GM12878 (cell line): ENCODE data around the gene SMPDL3A. TPM values are rescaled to one million over a fixed set of nuclear protein-coding genes. Genes with fewer than 3 reads are reported as not detected.
"Not testable (repeated sequence)": the region's sequence is repeated elsewhere in the genome, so short reads cannot be mapped to it uniquely, and the experiment has no call there.

Source experiments
- ATAC-seq: fragments of 200-7000 bp; cut with Tn5 transposase; 3 replicates; pipeline ENCODE4 v1.9.1; 2020; ENCODE audit warnings: mild to moderate bottlenecking, moderate library complexity
- BruUV-seq: library from RNA; stranded (reverse); fragments of 400-500 nt; replicated peaks from 2 replicates; lab custom pipeline; 2021; lab: Mats Ljungman, UMichigan
- CTCF ChIA-PET: fragments of 300-600 bp; sonication (Branson Sonifier 250); formaldehyde crosslinking; extraction: SDS; loops from one replicate; lab custom pipeline; 2021; ENCODE audit warnings: inconsistent platforms; lab: Yijun Ruan, JAX
- POLR2A ChIA-PET: fragments of 350-600 bp; formaldehyde crosslinking; extraction: SDS; loops from one replicate; lab custom pipeline; 2021; ENCODE audit warnings: inconsistent platforms; lab: Charles Lee
- RAD21 ChIA-PET: fragments of 300-600 bp; sonication (Branson Sonifier 250); formaldehyde crosslinking; loops from one replicate; lab custom pipeline; 2023; ENCODE audit warnings: antibody characterized with exemption; ENCODE audit not compliant: unreplicated experiment; lab: Charles Lee
- SMC1A ChIA-PET: fragments of 300-600 bp; sonication (Branson Sonifier 250); formaldehyde crosslinking; loops from one replicate; lab custom pipeline; 2023; ENCODE audit not compliant: unreplicated experiment, uncharacterized antibody; lab: Charles Lee
- DNase-seq: peaks from one replicate; pipeline ENCODE4 v3.0.0-alpha.2; 2011; ENCODE audit warnings: low read depth, low spot score
- FAIRE-seq: peaks from 3 replicates; lab custom pipeline; 2011; peaks lifted over from hg19 to GRCh38; lab: Jason Lieb, UNC
- H2AFZ ChIP-seq: 2 replicates; pipeline ENCODE4 v1.6.0; 2011; ENCODE audit warnings: low read depth, low read length, control low read depth; ENCODE audit not compliant: control insufficient read depth
- H3K27ac ChIP-seq: 2 replicates; pipeline ENCODE4 v1.5.1; 2011; ENCODE audit warnings: control low read depth; ENCODE audit not compliant: control insufficient read depth, insufficient read depth
- H3K27me3 ChIP-seq, 2 experiments: replicated peaks in 1 of 2; 2 replicates each; pipeline versions ENCODE4 v1.6.0 to v1.6.1; 2011; ENCODE audit warnings: low read length in 1 of 2; ENCODE audit not compliant: control insufficient read depth in 2 of 2, insufficient read depth in 2 of 2
- H3K36me3 ChIP-seq, 2 experiments: 2 replicates each; pipeline ENCODE4 v1.5.1; 2011; ENCODE audit warnings: low read length in 1 of 2; ENCODE audit not compliant: control insufficient read depth in 2 of 2, insufficient read depth in 2 of 2
- H3K4me1 ChIP-seq: 2 replicates; pipeline ENCODE4 v1.6.1; 2011; ENCODE audit warnings: mild to moderate bottlenecking, low read length, moderate library complexity, mixed read lengths; ENCODE audit not compliant: control insufficient read depth, insufficient read depth
- H3K4me2 ChIP-seq: 2 replicates; pipeline ENCODE4 v1.6.0; 2011; ENCODE audit warnings: control low read depth; ENCODE audit not compliant: control insufficient read depth, insufficient read depth
- H3K4me3 ChIP-seq: fragments of 200-600 bp; sonication (generic); 2 replicates; pipeline ENCODE4 v1.5.1; 2016
- H3K79me2 ChIP-seq: 2 replicates; pipeline ENCODE4 v1.6.0; 2011; ENCODE audit warnings: low read length; ENCODE audit not compliant: control insufficient read depth, insufficient read depth
- H3K9ac ChIP-seq: 2 replicates; pipeline ENCODE4 v1.8.0; 2011; ENCODE audit warnings: low read length, control low read depth, mixed read lengths; ENCODE audit not compliant: control insufficient read depth, insufficient read depth
- H3K9me3 ChIP-seq: replicated peaks from 3 replicates; pipeline ENCODE4 v1.5.1; 2011; ENCODE audit warnings: mild to moderate bottlenecking, low read length; ENCODE audit not compliant: control insufficient read depth, insufficient read depth
- H4K20me1 ChIP-seq: 2 replicates; pipeline ENCODE4 v1.6.0; 2011; ENCODE audit not compliant: control insufficient read depth, insufficient read depth
- IKZF2 ChIP-seq, 2 experiments: fragments of 450-650 bp; IDR thresholded peaks; 2 replicates each; pipeline ENCODE4 v1.6.1; 2017; ENCODE audit warnings: mild to moderate bottlenecking in 2 of 2, moderate library complexity in 2 of 2
- NFIC ChIP-seq: IDR thresholded peaks from 2 replicates; pipeline ENCODE4 v1.6.1; 2012; ENCODE audit warnings: low read depth, mild to moderate bottlenecking, inconsistent platforms, low read length, moderate library complexity
- RAD51 ChIP-seq: fragments of 450-650 bp; IDR thresholded peaks from 2 replicates; pipeline ENCODE4 v1.6.1; 2016; ENCODE audit warnings: moderate library complexity, mild to moderate bottlenecking, inconsistent platforms
- SPI1 ChIP-seq: IDR thresholded peaks from 2 replicates; pipeline ENCODE4 v1.6.1; 2011; ENCODE audit warnings: low read depth, mild to moderate bottlenecking, low read length, moderate library complexity, borderline replicate concordance; ENCODE audit not compliant: insufficient read depth
- ZZZ3 ChIP-seq: IDR thresholded peaks from 2 replicates; pipeline ENCODE4 v1.6.1; 2011; ENCODE audit warnings: low read depth; ENCODE audit not compliant: control insufficient read depth, insufficient read length
- WGBS: methylation state at CpG from one replicate; pipeline ENCODE4 v1.1.6; 2016; ENCODE audit warnings: low lambda C conversion rate; ENCODE audit not compliant: insufficient replicate concordance, insufficient coverage; ENCODE audit errors: missing lambda C conversion rate; 5-methylcytosine and 5-hydroxymethylcytosine counted together
- in situ Hi-C: fragments of 300-500 bp; cut with MboI; formaldehyde crosslinking; loops from 9 replicates; pipeline ENCODE4 v1.14.3; 2018; ENCODE audit warnings: mixed read lengths
- intact Hi-C: fragments of 100-400 bp; cut with micrococcal nuclease; formaldehyde crosslinking; loops from one replicate; pipeline ENCODE4 v1.14.2; 2022; ENCODE audit not compliant: unreplicated experiment
- polyA plus RNA-seq, 11 experiments: library from polyadenylated mRNA; depleted of rRNA in 4 of 11; unstranded in 6 of 11; stranded (reverse) in 5 of 11; fragments of >200 nt; fragmentation: Nextera tagmentation in 4 of 11; fragmentation: Illumina TruSeq in 1 of 11; extraction: Ambion mirVana in 4 of 11; extraction: Trizol in 1 of 11; gene quantifications; 1 replicate in 1 of 11; 2 replicates in 10 of 11; pipeline versions ENCODE4 v1.2.1 to v1.2.3, GENCODE V29; 2011 to 2016; ENCODE audit warnings: inconsistent platforms in 2 of 11, missing spikeins in 2 of 11, low read depth in 1 of 11
- total RNA-seq, 4 experiments: library from RNA; depleted of rRNA in 3 of 4; stranded (reverse); fragments of >200 nt in 3 of 4; fragmentation: Illumina TruSeq in 1 of 4; extraction: Trizol in 1 of 4; gene quantifications; 2 replicates each; pipeline versions ENCODE4 v1.2.1 to v1.2.3, GENCODE V29; 2013 to 2021
- TF ChIP-seq, protein P1 (sequence below): fragments of 450-650 bp; IDR thresholded peaks from 2 replicates; pipeline ENCODE4 v1.6.1; 2017; ENCODE audit warnings: mild to moderate bottlenecking, moderate library complexity

SMPDL3A gene
- total and polyA plus RNA-seq, 10 of the 15 experiments (the other 5 are each of a cell fraction or from before 2014, with no cell fraction given): 0.05 to 0.91 (median 0.09) TPM; not detected in 3

GRCh38 chr6:122746688-122747087, 42.4 kb upstream of the SMPDL3A start (continued):
- TF ChIP-seq NFIC (no peak), ZZZ3 (no peak), RAD51 (no peak)

- SMC1A ChIA-PET: interaction anchor here (0.7 to 12.2 kb wide), 4 partner anchors 9 to 91 kb away, joined by 3 to 177 read pairs (median 6); no protein-coding TSS in a partner anchor
- WGBS: 52% methylated on average over 10 of the region's 10 CpGs
- H3K4me1 ChIP-seq: 0 out of 2 replicates have a peak, but pooled peaks cover 3% of the 10 kb centered on the region
- H3K4me2 ChIP-seq: no peak overlapping the region
- no peaks in the 10 kb centered on the region for H3K36me3 ChIP-seq
- TF ChIP-seq SPI1 (peak; percentile 95), IKZF2 (IDR thresholded peaks at IDR 0.05) (0 out of 4 replicates have a peak, but pooled peaks of 1 of the 2 experiments have one; percentile 10)
- TF ChIP-seq, protein P1, sequence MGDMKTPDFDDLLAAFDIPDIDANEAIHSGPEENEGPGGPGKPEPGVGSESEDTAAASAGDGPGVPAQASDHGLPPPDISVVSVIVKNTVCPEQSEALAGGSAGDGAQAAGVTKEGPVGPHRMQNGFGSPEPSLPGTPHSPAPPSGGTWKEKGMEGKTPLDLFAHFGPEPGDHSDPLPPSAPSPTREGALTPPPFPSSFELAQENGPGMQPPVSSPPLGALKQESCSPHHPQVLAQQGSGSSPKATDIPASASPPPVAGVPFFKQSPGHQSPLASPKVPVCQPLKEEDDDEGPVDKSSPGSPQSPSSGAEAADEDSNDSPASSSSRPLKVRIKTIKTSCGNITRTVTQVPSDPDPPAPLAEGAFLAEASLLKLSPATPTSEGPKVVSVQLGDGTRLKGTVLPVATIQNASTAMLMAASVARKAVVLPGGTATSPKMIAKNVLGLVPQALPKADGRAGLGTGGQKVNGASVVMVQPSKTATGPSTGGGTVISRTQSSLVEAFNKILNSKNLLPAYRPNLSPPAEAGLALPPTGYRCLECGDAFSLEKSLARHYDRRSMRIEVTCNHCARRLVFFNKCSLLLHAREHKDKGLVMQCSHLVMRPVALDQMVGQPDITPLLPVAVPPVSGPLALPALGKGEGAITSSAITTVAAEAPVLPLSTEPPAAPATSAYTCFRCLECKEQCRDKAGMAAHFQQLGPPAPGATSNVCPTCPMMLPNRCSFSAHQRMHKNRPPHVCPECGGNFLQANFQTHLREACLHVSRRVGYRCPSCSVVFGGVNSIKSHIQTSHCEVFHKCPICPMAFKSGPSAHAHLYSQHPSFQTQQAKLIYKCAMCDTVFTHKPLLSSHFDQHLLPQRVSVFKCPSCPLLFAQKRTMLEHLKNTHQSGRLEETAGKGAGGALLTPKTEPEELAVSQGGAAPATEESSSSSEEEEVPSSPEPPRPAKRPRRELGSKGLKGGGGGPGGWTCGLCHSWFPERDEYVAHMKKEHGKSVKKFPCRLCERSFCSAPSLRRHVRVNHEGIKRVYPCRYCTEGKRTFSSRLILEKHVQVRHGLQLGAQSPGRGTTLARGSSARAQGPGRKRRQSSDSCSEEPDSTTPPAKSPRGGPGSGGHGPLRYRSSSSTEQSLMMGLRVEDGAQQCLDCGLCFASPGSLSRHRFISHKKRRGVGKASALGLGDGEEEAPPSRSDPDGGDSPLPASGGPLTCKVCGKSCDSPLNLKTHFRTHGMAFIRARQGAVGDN: no peak
- H4K20me1 ChIP-seq: no peaks in the 10 kb centered on the region
- FAIRE-seq: no peak
- no peak overlapping the region for H2AFZ ChIP-seq
- DNase-seq: no peak
- no peaks in the 10 kb centered on the region for H3K9me3 ChIP-seq
- H3K4me3 ChIP-seq: no peak overlapping the region
- RAD21 ChIA-PET: no interaction called here
- intact Hi-C loops: no loop called here
- BruUV-seq: no TSS peak
- H3K27ac ChIP-seq: no peak overlapping the region
- H3K79me2 ChIP-seq: no peaks in the 10 kb centered on the region
- POLR2A ChIA-PET: no interaction called here
- CTCF ChIA-PET: interaction anchor here (23.5 kb wide), 1 partner anchor 91 kb away, joined by 640 read pairs; no protein-coding TSS in a partner anchor
- no peak for ATAC-seq
- in situ Hi-C loops: loop anchor here (5.0 kb wide), 1 partner anchor 90 kb away; no protein-coding TSS in a partner anchor
- no peaks in the 10 kb centered on the region for H3K27me3 ChIP-seq
- no peak overlapping the region for H3K9ac ChIP-seq
These were observed 41.5 kb upstream of the SMPDL3A start for GRCh38 chr6:122747573-122747972.

- H2AFZ ChIP-seq, H3K4me3 ChIP-seq, DNase-seq, H4K20me1 ChIP-seq, H3K9ac ChIP-seq, H3K9me3 ChIP-seq, BruUV-seq, H3K79me2 ChIP-seq, intact Hi-C loops, H3K27me3 ChIP-seq, H3K4me1 ChIP-seq, H3K36me3 ChIP-seq, ATAC-seq, FAIRE-seq, H3K4me2 ChIP-seq, H3K27ac ChIP-seq: not testable (repeated sequence)
- ChIA-PET CTCF (interaction anchor here (1.6 to 6.6 kb wide), 4 partner anchors 21 to 123 kb away, joined by 5 to 67 read pairs (median 30); partner anchors contain the start of gene SMPDL3A), POLR2A (interaction anchor here (0.6 kb wide), 1 partner anchor 658 kb away, joined by 4 read pairs; no protein-coding TSS in a partner anchor), SMC1A (interaction anchor here (1.1 to 6.0 kb wide), 10 partner anchors 8 to 90 kb away, joined by 3 to 98 read pairs (median 14); partner anchors contain the start of gene SMPDL3A), RAD21 (interaction anchor here (1.1 to 6.3 kb wide), 4 partner anchors 10 to 90 kb away, joined by 3 to 57 read pairs (median 10); partner anchors contain the start of gene SMPDL3A)
- in situ Hi-C loops: loop anchor here (5.0 kb wide), 1 partner anchor 88 kb away; no protein-coding TSS in a partner anchor
- WGBS: 50% methylated on average over 5 of the region's 5 CpGs
These were observed 40.1 kb upstream of the SMPDL3A start for GRCh38 chr6:122748945-122749344.
